ENCODE measurements around the gene TBCD.

The TBCD gene

GRCh38 chr17:82910770-82911169 is 158.9 kb downstream of the TBCD start:
- no peak for TF ChIP-seq CTCF (conservative IDR thresholded peaks at IDR 0.05)
- no peak overlapping the region for H3K27ac ChIP-seq

GRCh38 chr17:82911822-82912221 is 160.0 kb downstream of the TBCD start:
- peak overlapping the region; percentile 9; the same call in 1 of the 2 replicates for H3K27ac ChIP-seq
- TF ChIP-seq CTCF (conservative IDR thresholded peaks at IDR 0.05) = no peak

GRCh38 chr17:82912484-82913089 is 160.7 kb downstream of the TBCD start:
- H3K27ac ChIP-seq = peak overlapping the region; percentile 9; the same call in 1 of the 2 replicates
- no peak for TF ChIP-seq CTCF (conservative IDR thresholded peaks at IDR 0.05)

GRCh38 chr17:82913304-82914043 is 161.6 kb downstream of the TBCD start:
- peak overlapping the region; percentile 60 for H3K27ac ChIP-seq
- TF ChIP-seq CTCF (conservative IDR thresholded peaks at IDR 0.05) = no peak

- peak overlapping the region; percentile 60 for H3K27ac ChIP-seq
- TF ChIP-seq CTCF (conservative IDR thresholded peaks at IDR 0.05) = peak; percentile 80
Measured at GRCh38 chr17:82914375-82914774, 162.5 kb downstream of the TBCD start.

GRCh38 chr17:82915010-82915756 is 163.3 kb downstream of the TBCD start:
- no peak for TF ChIP-seq CTCF (conservative IDR thresholded peaks at IDR 0.05)
- peak overlapping the region; percentile 60 for H3K27ac ChIP-seq

- H3K27ac ChIP-seq = no peak overlapping the region
- TF ChIP-seq CTCF (conservative IDR thresholded peaks at IDR 0.05) = no peak
Measured at GRCh38 chr17:82915757-82916027, 163.8 kb downstream of the TBCD start.

All from VCaP (cell line).